Epithelial cell of prostate (primary cell): Measurements from ENCODE around the gene GRIK2.

Experiments used
- DNase-seq: peaks from one replicate; pipeline ENCODE4 v3.0.0-alpha.2; 2011; ENCODE audit warnings: low read depth, low spot score
- H3K27ac ChIP-seq: fragments of 450-650 bp; 2 replicates; pipeline ENCODE4 v1.5.1; 2017; ENCODE audit warnings: mild to moderate bottlenecking

GRIK2 gene

DNA sequence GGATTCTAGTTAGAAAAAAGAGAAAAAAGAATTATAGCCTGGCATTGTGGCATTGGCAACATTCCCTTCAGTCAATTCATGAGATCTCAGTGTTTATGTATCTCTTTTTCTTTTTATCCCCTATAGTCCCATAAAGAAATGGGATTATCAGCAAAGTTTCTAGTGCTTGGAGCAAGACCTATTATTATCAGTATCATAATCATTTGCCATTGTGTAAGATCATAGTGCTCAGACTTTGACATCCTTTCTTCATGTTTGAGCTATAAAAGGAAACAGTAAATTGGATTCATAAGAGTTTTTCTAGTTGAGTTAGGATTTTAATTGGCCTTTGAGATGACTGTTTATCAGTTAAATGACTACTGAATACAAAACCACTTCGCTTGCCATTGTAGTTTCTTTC lies 295.6 kb downstream of the GRIK2 start:
- no peak overlapping the region for H3K27ac ChIP-seq
- no peak for DNase-seq

DNA sequence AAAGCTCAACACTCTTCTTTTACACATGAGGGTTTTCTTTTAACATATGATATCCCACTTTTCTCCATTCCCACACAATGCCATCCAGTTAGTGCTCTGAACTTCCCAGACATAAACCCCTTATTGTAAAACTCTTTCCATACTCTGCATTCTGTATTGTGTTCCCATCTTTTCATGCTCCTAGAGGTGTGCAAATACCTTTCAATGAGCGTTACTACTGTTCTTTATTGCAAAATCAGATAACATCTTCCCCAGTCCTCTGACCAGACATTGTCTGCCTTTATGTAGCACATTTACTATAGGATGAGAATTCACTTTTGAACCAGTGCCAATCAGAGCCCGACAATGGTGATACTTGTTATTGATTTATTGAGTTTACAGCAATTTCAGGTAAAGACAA lies 296.2 kb downstream of the GRIK2 start:
- H3K27ac ChIP-seq: no peak overlapping the region
- no peak for DNase-seq

DNA sequence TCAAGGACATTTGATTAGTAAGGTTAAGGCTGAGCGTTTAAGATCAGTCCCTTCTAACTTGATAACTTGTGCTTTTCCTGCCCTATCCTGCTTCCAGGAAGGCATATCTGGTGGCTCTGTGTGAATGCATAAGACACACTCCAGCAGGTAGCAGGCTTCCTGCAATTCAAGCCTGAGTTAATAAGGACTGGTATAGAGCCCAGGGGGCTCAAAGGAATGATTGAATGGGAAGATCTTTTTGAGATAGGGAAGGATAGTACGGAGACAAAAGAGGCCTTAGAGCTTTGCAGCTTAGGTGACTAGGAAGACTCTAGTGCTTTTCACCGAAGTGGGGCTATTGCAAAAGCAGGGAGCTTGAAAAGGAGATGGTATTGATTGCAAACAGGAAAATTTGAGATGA lies 307.1 kb downstream of the GRIK2 start:
- H3K27ac ChIP-seq: no peak overlapping the region

DNA sequence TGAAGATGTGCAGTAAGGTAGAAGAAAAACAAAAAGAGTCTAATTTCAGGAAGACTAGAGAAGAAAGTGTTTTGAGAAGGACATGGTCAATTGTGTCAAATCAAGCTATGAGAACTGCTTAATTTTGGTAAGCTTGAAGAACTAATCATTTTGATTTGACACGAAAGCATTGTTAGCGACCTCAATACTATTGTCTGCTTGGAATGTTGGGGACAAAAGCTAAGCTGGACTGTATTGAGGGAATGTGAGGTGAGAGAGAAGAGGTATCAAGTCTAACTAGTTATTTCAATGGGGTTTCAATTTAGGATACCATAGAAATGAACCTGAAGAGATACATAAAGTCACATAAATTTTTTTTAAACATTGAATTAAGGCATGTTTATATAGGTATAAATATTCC lies 309.8 kb downstream of the GRIK2 start:
- H3K27ac ChIP-seq: no peak overlapping the region
- no peak for DNase-seq

More for the DNA sequence above, 307.1 kb downstream of the GRIK2 start:
- no peak for DNase-seq

DNA sequence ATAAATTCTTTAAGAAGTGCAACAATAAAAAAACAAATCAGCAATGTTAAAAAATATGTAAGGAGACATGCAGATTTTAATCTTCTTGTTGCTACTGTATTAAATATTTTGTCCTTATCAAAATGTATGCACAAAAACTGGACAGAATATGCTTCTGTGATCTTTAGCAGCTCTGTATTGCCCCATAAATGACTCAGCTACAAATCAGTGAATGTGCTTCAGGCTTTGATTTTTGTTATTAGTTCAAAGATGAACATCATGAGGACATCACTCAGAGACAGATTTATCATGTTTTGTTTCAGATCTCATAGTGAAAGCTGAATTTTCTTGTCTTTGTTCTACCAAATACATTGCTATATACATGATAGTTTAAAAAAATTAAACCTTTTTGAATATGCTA lies 312.4 kb downstream of the GRIK2 start:
- no peak overlapping the region for H3K27ac ChIP-seq
- no peak for DNase-seq

DNA sequence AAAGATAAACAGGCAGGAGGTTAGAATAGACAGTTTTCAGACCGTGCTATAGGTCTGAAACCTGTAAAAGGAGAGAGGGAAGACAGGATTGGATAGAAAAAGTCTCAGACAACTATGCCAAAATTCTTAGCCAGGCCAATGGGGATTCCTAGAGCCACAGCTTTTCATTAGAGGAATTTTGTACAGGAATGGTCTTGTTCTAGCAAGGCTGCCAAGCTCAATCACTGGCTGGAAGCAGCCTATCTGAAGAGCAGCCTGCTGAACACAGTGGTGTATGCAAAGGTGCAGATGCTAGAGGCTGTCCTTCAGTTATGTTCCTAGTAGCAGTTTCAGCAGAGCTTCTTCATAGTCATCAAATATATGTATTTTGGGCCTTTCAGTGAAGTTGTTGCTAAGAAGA lies 313.1 kb downstream of the GRIK2 start:
- no peak for DNase-seq
- no peak overlapping the region for H3K27ac ChIP-seq

DNA sequence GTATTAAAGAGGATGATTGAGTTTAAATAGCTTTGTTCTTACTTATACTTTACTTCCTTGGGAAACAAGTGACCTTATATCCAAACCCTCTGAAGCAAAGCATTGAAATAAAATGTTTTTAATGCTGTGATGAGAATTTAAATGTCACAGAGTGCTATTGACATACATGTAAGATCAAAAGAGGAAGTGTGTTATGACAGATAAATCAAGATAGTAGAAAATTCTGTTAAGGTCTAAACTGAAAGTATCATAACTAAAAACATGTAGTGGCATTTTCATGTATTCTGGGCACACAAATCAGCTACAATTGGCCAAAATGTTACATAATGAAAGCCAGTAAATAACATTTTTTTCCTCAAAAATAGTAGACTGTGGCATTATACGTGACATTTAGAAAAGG lies 318.0 kb downstream of the GRIK2 start:
- DNase-seq: no peak
- no peak overlapping the region for H3K27ac ChIP-seq

DNA sequence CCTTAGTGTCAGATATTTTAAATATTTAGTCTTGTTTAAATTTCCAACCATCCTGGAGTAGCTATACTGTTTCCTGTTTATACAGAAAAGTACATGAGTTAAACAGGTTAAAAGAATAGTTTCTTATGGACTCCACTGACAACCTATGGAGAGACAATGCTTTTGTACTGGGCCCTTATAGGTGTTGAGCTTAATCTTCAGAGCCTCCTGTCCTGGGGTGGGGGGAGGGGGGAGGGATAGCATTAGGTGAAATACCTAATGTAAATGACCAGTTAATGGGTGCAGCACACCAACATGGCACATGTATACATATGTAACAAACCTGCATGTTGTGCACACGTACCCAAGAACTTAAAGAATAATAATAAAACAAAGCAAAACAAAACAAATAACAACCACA lies 322.9 kb downstream of the GRIK2 start:
- no peak for DNase-seq

DNA sequence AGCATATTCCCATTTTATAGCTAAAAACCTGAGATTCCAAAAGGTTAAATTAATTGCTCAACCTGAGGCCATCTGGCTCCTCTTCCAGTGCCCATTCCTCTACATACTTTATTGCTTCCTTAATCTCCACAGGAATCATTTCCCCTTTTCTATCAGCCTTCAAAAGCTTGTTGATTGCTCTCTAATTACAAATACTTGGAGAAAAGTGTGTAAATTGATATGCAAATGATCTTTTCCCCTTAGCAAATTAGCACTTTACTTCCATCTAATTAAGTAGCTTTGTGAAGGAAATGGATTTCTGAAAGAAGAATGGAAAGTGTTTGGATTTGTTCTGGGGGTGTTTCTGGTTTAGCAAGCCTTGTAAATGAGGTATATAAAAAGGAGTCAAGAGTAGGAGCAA lies 323.3 kb downstream of the GRIK2 start:
- DNase-seq: no peak
- no peak overlapping the region for H3K27ac ChIP-seq

More for the DNA sequence above, 322.9 kb downstream of the GRIK2 start:
- no peak overlapping the region for H3K27ac ChIP-seq

DNA sequence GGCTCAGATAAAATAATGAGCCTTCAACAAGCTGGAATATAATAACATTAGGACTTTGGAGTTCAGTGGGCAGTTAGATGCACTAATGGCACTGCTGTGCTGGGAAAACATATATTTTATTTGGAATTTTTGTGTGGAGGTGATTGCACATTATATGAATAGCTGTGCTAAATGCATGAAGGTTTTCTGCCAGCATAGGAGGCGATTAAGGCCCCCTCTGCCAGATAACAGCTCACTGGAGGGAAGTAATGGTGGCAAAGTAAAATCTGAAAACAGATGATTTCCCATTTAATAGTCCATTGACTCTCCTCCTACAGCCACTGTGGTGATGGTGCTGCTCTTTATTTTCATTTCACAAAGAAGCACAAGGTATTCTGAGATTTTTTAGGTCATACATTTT lies 326.0 kb downstream of the GRIK2 start:
- no peak for DNase-seq
- H3K27ac ChIP-seq: no peak overlapping the region

DNA sequence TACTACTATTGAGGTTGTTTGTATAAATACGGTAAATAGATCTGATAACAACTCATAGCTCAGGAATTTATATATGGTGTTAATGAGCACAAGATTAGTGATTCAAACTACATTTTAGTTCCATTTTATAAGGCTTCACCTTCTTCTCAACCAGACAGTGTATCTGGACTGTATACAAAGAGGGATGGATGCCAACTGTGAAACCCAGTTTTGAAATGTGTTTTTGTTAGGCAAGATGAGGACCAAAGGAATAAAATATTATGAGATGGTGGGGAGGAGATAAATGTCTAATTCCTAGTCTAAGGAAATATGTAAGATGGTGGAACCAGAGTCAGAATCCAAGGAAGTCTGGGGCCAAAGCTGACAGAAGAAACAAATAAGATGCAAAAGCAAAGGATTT lies 329.0 kb downstream of the GRIK2 start:
- peak overlapping the region; percentile 28 for H3K27ac ChIP-seq
- no peak for DNase-seq

DNA sequence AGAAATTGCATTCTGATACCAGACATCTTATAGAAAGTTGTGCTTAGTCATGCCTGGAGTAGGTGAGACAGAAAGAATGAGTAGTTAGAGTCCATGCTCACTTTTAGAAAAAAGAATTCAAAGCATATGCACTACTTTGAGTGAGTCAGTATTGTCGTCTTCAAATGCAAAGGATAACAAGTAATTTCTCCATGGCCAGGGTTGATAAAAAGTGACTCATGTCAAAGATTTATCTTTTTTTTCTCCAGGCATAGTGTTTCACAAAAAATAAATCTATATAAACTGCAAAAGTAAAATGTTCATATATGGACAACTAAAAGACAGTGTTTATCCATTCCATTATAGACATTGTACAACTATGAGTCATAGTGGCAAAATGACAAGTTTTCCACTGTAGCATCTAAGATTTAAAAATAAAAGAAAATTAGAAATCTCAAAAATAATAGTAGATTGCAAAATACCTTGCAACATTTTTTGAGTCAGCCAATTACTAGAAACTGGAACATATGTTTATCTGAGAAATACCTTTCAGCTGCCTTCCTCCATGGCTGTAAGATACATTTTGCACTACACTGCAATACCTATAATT lies 329.6 kb downstream of the GRIK2 start:
- peak overlapping the region; percentile 28 for H3K27ac ChIP-seq
- DNase-seq: peak; percentile 56

DNA sequence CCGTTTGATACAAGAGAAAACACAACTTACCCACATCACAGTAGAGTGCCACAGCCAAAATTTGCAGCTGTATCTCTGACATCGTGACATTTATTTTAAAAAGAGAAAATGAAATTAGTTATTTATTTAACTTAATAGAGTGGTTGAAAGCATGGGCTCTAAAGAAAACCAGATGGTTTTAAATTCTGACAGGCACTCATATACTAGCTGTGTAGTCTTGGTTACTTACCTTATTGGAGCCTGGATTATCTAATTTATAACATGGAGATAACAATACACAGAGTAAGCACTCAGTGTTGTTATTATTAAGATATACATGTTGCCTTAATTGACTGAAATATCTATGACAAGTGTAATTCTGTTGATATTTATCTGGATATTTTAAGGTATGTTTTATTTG lies 334.9 kb downstream of the GRIK2 start:
- no peak overlapping the region for H3K27ac ChIP-seq
- DNase-seq: no peak

DNA sequence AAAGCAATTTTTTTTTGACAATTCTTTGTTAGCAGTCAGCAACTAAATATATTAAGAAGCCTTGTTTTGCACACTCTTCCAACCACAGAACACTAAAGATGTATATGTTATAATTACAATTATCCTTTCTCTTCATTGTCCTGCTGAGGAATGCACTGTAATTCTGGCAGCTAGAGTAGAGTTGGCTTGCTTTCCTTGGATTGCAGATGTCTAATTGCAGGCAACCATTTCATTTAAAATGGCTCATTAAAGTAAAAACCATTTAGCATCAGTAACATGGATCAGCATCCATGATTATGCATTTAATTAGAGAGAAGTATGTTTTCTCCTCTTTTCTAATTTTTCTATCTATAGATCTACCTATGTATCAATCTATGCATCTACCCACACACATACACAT lies 335.4 kb downstream of the GRIK2 start:
- no peak for DNase-seq
- H3K27ac ChIP-seq: no peak overlapping the region

DNA sequence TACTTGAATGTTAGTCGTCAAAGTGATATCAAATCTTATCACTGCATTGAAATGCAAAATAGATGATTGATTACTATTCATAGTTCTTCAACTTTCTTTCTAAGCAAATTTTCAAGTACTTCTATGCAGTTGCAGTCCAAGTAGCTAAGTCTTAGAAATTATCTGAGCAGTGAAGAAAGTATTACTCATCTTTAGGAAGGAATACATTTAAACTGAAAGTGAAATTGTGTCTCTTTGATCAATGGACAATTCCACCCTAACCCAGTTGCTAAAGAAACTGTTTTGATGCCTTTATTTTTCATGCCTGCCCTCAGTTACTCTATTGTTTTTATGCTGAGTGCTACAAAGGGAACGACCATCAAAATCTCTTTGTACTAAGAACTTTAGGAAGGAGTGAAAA lies 337.4 kb downstream of the GRIK2 start:
- no peak for DNase-seq
- H3K27ac ChIP-seq: no peak overlapping the region

DNA sequence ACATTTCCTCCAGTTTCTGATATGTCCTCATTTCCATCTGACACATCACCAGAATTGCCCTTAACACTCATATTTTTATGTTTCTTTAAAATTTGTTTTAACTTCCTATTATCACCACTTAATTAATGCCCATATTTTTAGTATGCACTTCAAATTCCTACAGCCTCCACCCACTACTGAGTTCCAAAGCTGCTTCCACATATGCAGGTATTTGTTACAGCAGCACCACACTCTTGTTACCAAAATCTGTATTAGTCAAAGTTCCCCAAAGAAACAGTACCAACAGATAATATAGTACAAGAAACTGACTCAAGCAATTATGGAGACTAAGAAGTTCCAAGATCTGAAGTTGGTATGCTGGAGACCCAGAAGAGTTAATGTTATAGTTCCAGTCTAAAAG lies 340.4 kb downstream of the GRIK2 start:
- no peak overlapping the region for H3K27ac ChIP-seq
- DNase-seq: no peak

DNA sequence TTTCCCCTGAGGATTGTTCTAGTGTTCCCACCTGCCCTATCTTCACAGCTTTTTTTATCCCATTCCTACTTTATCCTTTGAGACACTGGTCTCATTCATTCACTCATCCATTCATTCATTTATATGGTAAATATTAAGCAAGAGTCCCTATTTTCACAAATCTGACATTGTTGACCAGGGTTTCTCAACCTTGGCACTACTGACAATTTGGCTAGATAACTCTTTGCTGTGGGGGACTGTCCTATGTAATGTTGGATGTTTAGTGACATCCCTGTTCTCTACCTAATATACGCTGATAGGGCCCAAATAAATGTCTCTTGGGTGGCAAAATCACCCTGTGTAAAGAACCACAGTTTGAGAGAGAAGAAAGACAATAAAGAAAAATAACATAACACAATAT lies 345.0 kb downstream of the GRIK2 start:
- no peak overlapping the region for H3K27ac ChIP-seq
- DNase-seq: no peak

DNA sequence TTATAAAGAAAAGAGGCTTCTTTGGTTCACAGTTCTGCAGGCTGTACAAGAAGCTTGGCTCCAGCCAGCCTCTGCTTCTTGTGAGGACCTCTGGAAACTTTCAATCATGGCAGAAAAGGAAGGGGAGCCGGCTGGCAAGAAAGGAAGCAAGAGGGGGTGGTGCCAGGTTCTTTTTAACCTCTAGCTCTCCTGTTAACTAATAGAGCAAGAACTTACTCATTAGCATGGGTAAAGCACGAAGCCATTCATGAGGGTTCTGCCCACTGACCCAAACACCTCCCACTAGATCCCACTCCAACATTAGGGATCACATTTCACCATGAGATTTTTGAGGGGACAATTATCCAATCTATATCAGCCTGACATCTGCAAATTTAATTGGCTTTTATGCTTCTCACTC lies 347.1 kb downstream of the GRIK2 start:
- no peak for DNase-seq
- H3K27ac ChIP-seq: no peak overlapping the region

DNA sequence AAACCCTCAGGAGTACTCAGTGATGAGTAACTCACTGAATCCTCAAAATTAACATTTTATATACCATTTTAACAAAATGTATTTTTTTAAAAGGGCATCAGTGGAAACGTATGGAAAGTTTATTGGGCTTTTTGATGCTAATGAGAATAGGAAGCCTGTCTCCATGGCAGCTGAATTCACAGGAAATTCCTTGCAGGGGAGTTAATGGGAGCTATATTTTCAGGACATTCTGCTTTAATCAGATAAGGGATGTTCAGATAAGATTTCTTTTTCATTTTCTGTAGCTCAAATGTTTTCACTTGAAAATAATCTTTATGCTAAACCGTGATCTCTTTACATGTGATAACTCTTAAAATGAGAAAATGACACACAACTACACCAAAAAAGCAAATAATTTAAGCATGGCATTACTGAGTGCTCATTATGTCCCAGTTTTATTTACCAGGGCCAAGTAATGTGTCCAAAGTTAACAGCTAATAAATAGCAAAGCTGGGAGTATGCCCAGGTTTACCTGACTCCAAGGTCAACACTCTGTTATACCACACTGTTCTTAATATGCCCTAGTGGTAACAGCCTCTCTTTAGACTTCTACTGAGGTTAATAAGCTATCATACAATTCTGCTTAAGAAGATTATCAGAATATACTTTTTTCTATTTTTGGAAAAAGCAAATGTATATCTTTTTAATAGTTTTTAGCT lies 348.1 kb downstream of the GRIK2 start:
- no peak for DNase-seq

DNA sequence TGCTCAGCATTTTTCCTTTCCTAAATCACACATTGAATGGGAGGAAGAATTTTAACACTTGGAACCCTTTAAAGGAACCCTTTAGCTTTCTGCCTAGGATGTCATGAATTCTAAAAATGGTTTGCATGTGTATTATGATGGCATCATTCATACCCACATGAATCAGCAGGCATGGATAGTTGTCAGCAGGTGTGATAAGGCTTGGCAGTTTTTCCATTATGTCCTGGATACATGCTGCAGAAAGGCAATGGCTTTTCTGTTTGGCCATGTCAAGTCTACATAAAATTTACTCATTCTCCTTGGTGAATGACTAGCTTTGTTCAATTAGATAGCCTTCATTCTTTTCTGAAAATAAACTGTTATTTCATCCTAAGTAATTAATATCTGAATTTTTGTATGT lies 353.7 kb downstream of the GRIK2 start:
- DNase-seq: no peak
- no peak overlapping the region for H3K27ac ChIP-seq

More for the DNA sequence above, 348.1 kb downstream of the GRIK2 start:
- H3K27ac ChIP-seq: no peak overlapping the region

DNA sequence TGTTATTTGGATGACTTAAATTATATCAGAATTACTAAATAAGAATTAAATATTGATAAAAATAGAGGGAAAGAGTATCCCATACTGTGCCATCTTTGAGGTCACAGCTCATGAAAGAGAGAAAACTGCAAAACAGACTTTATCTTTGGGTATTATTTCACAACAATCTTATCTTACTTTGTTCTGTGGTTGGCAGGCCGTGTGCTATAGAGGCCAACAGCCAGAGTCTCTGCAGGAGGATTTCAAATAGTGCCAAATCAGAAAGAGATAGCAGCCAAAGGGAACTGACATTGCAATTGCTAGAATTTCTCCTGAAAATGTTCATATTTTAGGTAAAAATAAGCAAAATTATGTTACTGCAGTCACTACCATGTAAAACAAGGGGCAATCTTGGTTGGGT lies 354.2 kb downstream of the GRIK2 start:
- H3K27ac ChIP-seq: no peak overlapping the region
- no peak for DNase-seq

DNA sequence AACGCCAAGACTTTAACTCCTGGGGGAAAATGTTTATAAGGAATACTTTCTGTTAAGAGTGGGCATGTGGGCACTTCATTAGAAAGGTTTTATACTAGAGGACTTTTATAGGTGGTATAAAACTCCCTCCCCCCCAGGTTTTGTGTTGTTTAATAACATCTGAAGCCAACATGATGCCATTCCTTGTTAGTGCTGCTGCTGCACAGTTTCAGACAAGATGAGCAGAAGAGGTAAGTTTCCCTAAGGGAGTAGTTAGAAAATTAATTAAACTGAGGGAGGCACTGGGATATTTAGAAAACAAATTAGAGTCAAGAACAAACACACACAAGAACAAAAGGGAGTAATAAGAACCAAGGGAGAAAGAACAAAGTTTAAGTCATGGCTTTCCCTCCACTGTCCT lies 362.4 kb downstream of the GRIK2 start:
- no peak overlapping the region for H3K27ac ChIP-seq
- DNase-seq: no peak
